ENCODE results near the gene LEMD2. TPM values are rescaled to one million over a fixed set of nuclear protein-coding genes. Genes with fewer than 3 reads are reported as not detected.

LEMD2 gene
- total RNA-seq, 4 donors from 2014 or later: 31.0 to 83.3 (median 37.6) TPM

GRCh38 chr6:33770833-33771145 lies 18.1 kb downstream of the LEMD2 start:
- intact Hi-C loops (cut with DNase I; ENCODE audit: low total_unique reads): loop anchor here (10.0 kb wide), 1 partner anchor 384 kb away; no protein-coding TSS in a partner anchor
- no peaks in the 10 kb centered on the region for H3K36me3 ChIP-seq
- peak overlapping the region; percentile 75 to 82 for H3K27ac ChIP-seq
- H3K4me3 ChIP-seq: no peak overlapping the region
- no peaks in the 10 kb centered on the region for H3K9me3 ChIP-seq
- DNase-seq: no peak
- TF ChIP-seq CTCF (IDR thresholded peaks at IDR 0.05) (no peak), POLR2A (IDR thresholded peaks at IDR 0.05) (no peak)
- no peaks in the 10 kb centered on the region for H3K27me3 ChIP-seq
- H3K4me1 ChIP-seq: no peaks in the 10 kb centered on the region

GRCh38 chr6:33770124-33770832 lies 18.7 kb downstream of the LEMD2 start:
- no peaks in the 10 kb centered on the region for H3K27me3 ChIP-seq
- peak in 1 of 2 donors; percentile 35 for DNase-seq
- no peaks in the 10 kb centered on the region for H3K36me3 ChIP-seq
- no peak for TF ChIP-seq POLR2A (IDR thresholded peaks at IDR 0.05)
- TF ChIP-seq CTCF (IDR thresholded peaks at IDR 0.05): no peak
- no peaks in the 10 kb centered on the region for H3K9me3 ChIP-seq
- H3K27ac ChIP-seq: peak overlapping the region; percentile 75 to 82
- intact Hi-C loops (cut with DNase I; ENCODE audit: low total_unique reads): loop anchor here (10.0 kb wide), 1 partner anchor 385 kb away; no protein-coding TSS in a partner anchor
- H3K4me1 ChIP-seq: no peaks in the 10 kb centered on the region
- no peak overlapping the region for H3K4me3 ChIP-seq

GRCh38 chr6:33769248-33769821 lies 19.6 kb downstream of the LEMD2 start:
- no peak for DNase-seq
- H3K9me3 ChIP-seq: no peaks in the 10 kb centered on the region
- intact Hi-C loops (cut with DNase I; ENCODE audit: low total_unique reads): no loop called here
- TF ChIP-seq CTCF (IDR thresholded peaks at IDR 0.05) (no peak), POLR2A (IDR thresholded peaks at IDR 0.05) (no peak)
- no peaks in the 10 kb centered on the region for H3K27me3 ChIP-seq
- no peak overlapping the region for H3K4me3 ChIP-seq
- no peaks in the 10 kb centered on the region for H3K36me3 ChIP-seq
- no peaks in the 10 kb centered on the region for H3K4me1 ChIP-seq
- no peak overlapping the region for H3K27ac ChIP-seq

- Histone ChIP-seq H3K36me3 (no peaks in the 10 kb centered on the region), H3K4me1 (no peaks in the 10 kb centered on the region), H3K4me3 (no peak overlapping the region), H3K9me3 (no peaks in the 10 kb centered on the region), H3K27ac (no peak overlapping the region), H3K27me3 (no peaks in the 10 kb centered on the region)
- intact Hi-C loops (cut with DNase I; ENCODE audit: low total_unique reads): no loop called here
- TF ChIP-seq POLR2A (IDR thresholded peaks at IDR 0.05): no peak
- TF ChIP-seq CTCF (IDR thresholded peaks at IDR 0.05): peak; percentile 54 to 68 (median 60)
- DNase-seq: peak; percentile 67 to 74
Observed at GRCh38 chr6:33768644-33769120, 20.2 kb downstream of the LEMD2 start.
